NT2/D1 (cell line): Measurements from ENCODE around the gene BEAN1.
"Not testable (repeated sequence)": the region's sequence is repeated elsewhere in the genome, so short reads cannot be mapped to it uniquely, and the experiment has no call there.

Experiments used
- DNase-seq: peaks from one replicate; pipeline ENCODE4 v3.0.0-alpha.2; 2011; ENCODE audit warnings: low read depth, low spot score
- H3K27me3 ChIP-seq: 2 replicates; pipeline ENCODE4 v1.6.0; 2011; ENCODE audit warnings: mild to moderate bottlenecking; ENCODE audit not compliant: insufficient read length, insufficient read depth
- H3K36me3 ChIP-seq: 2 replicates; pipeline ENCODE4 v1.6.1; 2011; ENCODE audit warnings: mild to moderate bottlenecking, low read length, mixed read lengths; ENCODE audit not compliant: insufficient read depth, insufficient read length
- H3K4me1 ChIP-seq: 2 replicates; pipeline ENCODE4 v1.5.1; 2011; ENCODE audit not compliant: insufficient read depth, insufficient read length
- H3K4me3 ChIP-seq: 2 replicates; pipeline ENCODE4 v1.5.1; 2011; ENCODE audit warnings: low read depth; ENCODE audit not compliant: insufficient read length
- H3K9ac ChIP-seq: 2 replicates; pipeline ENCODE4 v1.6.0; 2011; ENCODE audit warnings: low read depth; ENCODE audit not compliant: insufficient read length
- H3K9me3 ChIP-seq: 2 replicates; pipeline ENCODE4 v1.5.1; 2011; ENCODE audit warnings: mild to moderate bottlenecking, low read length; ENCODE audit not compliant: insufficient read depth
- SUZ12 ChIP-seq: IDR thresholded peaks from 2 replicates; pipeline ENCODE4 v1.6.1; 2011; ENCODE audit not compliant: insufficient read length, insufficient read depth; ENCODE audit errors: extremely low read depth
- YY1 ChIP-seq: IDR thresholded peaks from 2 replicates; pipeline ENCODE4 v1.6.1; 2011; ENCODE audit not compliant: insufficient read length, insufficient read depth
- ZNF274 ChIP-seq: IDR thresholded peaks from 2 replicates; pipeline ENCODE4 v1.6.1; 2011; ENCODE audit warnings: mild to moderate bottlenecking, low read depth, low read length

BEAN1 gene

DNA sequence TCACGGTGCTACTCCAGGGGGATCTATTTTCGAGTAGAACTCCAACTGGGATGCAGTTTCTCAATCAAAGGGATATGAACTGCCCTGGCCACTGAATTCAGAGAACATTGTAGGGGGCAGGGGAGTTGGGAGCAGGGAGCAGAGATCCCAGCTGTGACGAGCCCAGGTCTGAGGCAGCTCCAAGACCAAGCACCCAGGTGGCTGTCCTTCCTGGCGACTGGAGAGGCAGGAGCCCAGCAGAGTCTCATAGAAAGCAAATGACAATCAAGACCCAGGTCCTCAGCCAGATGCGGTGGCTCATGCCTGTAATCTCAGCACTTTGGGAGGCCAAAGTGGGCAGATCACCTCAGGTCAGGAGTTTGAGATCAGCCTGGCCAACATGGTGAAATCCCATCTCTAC, 62.7 kb downstream of the BEAN1 start:
- Histone ChIP-seq H3K36me3 (no peaks in the 10 kb centered on the region), H3K27me3 (no peaks in the 10 kb centered on the region), H3K4me3 (no peak overlapping the region), H3K4me1 (peaks cover 14% of the 10 kb centered on the region), H3K9ac (no peak overlapping the region), H3K9me3 (peaks cover 5% of the 10 kb centered on the region; the same call in 1 of the 2 replicates)
- no peak for DNase-seq
- TF ChIP-seq YY1 (no peak), SUZ12 (no peak), ZNF274 (no peak)

DNA sequence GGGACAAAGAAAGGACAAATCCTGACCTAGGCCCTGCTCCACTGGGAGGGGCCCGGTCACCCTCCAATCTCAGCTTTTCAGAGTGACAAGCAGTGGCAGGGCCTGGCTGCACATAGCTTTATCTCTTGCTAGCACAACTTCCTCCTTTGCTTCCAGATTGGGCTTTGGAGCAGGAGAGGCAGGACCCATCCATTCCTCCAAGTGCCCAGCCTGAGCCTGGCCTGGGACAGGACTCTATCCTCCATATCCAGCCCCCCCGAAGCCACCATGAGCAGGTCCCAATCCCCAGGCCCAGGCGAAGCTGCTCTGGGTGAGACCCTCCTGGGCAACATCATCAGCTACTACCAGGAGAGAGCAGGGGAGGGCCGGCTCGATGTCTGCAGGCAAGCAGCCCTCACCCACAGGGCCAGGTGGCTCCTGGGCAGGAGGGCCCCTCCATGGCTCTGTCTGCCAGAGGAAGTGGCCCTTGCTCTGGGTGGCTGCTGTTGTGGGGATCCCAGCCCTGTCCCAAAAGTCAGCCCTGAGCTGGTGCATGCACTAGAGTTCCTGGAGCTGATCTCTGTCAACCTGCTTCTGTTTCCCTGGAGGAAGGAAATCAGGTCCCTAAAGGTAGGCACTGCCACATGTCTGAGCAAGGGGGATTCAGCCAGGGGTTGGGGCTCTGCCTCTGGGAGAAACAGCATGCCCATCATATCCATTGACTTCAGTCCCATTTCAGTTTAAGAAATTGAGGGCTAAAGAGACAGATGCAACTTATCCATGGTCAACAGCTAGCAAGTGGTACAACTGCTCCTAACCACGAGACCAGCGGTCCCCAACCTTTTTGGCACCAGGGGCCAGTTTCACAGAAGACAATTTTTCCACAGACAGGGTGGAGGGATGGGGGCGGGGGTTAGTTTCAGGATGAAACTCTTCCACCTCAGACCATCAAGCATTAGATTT, 64.0 kb downstream of the BEAN1 start:
- no peak for DNase-seq
- Histone ChIP-seq H3K4me1 (peaks cover 14% of the 10 kb centered on the region), H3K27me3 (no peaks in the 10 kb centered on the region), H3K4me3 (no peak overlapping the region), H3K9ac (no peak overlapping the region), H3K9me3 (peaks cover 5% of the 10 kb centered on the region; the same call in 1 of the 2 replicates), H3K36me3 (no peaks in the 10 kb centered on the region)
- no peak for TF ChIP-seq SUZ12
- no peak for TF ChIP-seq ZNF274
- no peak for TF ChIP-seq YY1

DNA sequence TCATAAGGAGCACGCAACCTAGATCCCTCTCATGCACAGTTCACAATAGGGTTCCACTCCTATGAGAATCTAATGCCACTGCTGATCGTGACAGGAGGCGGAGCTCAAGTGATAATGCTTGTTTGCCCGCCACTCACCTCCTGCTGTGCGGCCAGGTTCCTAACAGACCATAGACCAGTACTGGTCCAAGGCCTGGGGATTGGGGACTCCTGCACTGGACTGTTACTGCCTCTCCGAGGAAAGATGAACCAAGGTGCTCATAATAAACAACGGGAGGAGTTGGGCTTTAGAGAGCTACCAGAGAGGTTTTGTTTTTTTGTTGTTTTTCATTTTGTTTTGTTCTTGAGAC, 64.6 kb downstream of the BEAN1 start:
- Histone ChIP-seq H3K4me1 (peaks cover 14% of the 10 kb centered on the region), H3K9ac (no peak overlapping the region), H3K9me3 (peaks cover 5% of the 10 kb centered on the region; the same call in 1 of the 2 replicates), H3K36me3 (no peaks in the 10 kb centered on the region), H3K4me3 (no peak overlapping the region), H3K27me3 (no peaks in the 10 kb centered on the region)
- DNase-seq = no peak
- TF ChIP-seq YY1 (no peak), ZNF274 (no peak), SUZ12 (no peak)

DNA sequence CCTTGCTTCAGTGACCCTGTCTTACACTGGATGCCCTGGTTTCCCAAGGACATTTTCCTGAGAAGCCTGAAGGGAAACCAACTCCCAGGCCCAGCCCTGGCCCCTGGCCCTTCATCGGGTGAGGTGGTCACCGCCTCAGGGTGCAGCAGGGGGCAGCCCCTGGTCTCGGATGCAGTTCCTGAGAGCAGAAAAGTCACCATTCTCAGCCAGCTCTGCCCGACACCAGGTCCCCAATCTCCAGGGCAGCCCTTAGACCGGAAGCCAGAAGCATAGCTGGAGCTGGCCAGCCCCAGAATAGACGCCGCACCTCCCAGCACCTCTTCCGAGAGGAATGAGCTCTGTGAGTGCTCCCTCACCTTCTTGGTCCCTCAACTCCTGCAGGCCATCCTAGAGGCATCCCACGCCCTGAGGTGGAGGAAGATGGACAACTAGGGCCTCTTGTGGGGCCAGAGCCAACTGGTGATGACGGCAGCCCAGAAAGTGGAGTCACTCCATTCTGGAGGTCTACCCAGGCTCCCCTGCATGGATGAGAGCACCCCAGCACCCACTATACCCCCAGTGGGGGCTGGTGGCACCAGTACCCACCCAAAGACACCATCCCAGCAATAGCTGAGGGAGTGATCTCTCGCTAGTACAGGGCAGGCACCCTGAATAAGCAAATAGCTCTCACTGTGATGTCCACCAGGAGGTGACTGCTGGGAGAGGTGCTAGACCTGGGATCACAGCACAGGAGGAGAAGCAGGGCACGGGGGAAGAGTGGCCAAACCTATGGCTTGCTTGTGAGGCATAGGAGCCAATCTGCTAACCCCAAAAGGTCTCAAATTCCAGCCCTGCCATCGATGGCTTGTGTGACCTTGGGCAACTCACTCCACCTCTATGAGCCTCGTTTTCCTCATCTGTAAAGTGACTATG, 66.7 kb downstream of the BEAN1 start:
- H3K4me3 ChIP-seq = no peak overlapping the region
- H3K9me3 ChIP-seq = peaks cover 2% of the 10 kb centered on the region; the same call in 1 of the 2 replicates
- TF ChIP-seq YY1 (no peak), ZNF274 (no peak), SUZ12 (no peak)
- DNase-seq = no peak
- H3K27me3 ChIP-seq = no peaks in the 10 kb centered on the region
- H3K9ac ChIP-seq = no peak overlapping the region
- peaks cover 4% of the 10 kb centered on the region for H3K4me1 ChIP-seq
- H3K36me3 ChIP-seq = no peaks in the 10 kb centered on the region

DNA sequence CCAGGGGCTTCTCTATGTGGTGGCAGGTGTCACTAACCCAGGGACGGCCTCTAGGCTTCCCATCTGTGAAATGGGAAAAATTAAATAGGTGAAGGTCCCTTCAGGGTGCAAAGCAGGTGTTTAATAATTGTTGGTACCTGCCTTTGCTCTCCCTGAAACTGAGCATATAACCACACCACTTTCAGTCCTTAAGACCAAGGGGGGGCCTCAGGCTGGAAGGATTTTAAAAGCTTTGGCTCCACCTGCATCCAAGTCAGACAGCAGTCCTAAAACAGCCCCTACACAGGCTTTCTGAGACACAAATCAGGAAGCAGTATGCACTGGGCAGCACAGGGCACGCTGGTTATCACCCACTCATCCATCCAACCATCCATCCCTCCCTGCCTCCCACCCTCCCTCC, 67.8 kb downstream of the BEAN1 start:
- no peak for DNase-seq
- H3K36me3 ChIP-seq = no peaks in the 10 kb centered on the region
- no peak for TF ChIP-seq YY1
- no peak for TF ChIP-seq SUZ12
- no peak for TF ChIP-seq ZNF274
- peaks cover 4% of the 10 kb centered on the region for H3K4me1 ChIP-seq
- no peak overlapping the region for H3K4me3 ChIP-seq
- no peaks in the 10 kb centered on the region; the same call in 1 of the 2 replicates for H3K9me3 ChIP-seq
- no peak overlapping the region for H3K9ac ChIP-seq
- no peaks in the 10 kb centered on the region for H3K27me3 ChIP-seq

DNA sequence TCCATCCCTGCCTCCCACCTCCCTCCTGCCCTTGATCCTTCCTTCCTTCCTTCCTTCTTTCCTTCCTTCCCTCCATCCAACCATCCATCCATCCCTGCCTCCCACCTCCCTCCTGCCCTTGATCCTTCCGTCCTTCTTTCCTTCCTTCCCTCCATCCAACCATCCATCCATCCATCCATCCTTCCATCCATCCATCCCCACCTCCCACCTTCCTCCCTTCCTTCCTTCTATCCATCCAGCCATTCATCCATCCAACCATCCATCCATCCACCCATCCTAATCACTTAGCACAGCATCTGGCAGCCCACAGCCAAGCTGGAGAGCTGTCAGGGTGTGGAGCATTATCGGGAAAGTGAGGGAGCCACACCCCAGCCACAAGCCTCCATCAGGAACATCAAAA, 68.3 kb downstream of the BEAN1 start:
- no peak overlapping the region for H3K4me3 ChIP-seq
- no peaks in the 10 kb centered on the region; the same call in 1 of the 2 replicates for H3K9me3 ChIP-seq
- H3K4me1 ChIP-seq = peaks cover 3% of the 10 kb centered on the region
- no peak for TF ChIP-seq SUZ12
- TF ChIP-seq YY1 = no peak
- TF ChIP-seq ZNF274 = no peak
- no peaks in the 10 kb centered on the region for H3K27me3 ChIP-seq
- H3K36me3 ChIP-seq = no peaks in the 10 kb centered on the region
- no peak overlapping the region for H3K9ac ChIP-seq
- DNase-seq = no peak

DNA sequence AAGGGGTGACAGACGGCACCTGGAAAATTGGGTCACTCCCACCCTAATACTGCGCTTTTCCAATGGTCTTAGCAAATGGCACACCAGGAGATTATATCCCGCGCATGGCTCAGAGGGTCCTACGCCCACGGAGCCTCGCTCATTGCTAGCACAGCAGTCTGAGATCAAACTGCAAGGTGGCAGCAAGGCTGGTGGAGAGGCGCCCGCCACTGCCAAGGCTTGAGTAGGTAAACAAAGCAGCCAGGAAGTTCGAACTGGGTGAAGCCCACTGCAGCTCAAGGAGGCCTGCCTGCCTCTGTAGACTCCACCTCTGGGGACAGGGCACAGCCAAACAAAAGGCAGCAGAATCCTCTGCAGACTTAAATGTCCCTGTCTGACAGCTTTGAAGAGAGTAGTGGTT, 69.1 kb downstream of the BEAN1 start:
- H3K4me3 ChIP-seq, H3K9ac ChIP-seq, H3K9me3 ChIP-seq, DNase-seq, H3K4me1 ChIP-seq, H3K36me3 ChIP-seq, H3K27me3 ChIP-seq: not testable (repeated sequence)

DNA sequence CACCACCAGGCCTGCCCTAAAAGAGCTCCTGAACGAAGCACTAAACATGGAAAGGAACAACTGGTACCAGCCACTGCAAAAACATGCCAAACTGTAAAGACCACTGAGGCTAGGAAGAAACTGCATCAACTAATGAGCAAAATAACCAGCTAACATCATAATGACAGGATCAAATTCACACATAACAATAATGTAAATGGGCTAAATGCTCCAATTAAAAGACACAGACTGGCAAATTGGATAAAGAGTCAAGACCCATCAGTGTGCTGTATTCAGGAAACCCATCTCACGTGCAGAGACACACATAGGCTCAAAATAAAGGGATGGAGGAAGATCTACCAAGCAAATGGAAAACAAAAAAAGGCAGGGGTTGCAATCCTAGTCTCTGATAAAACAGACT, 70.8 kb downstream of the BEAN1 start:
- not testable (repeated sequence) for H3K36me3 ChIP-seq, H3K9me3 ChIP-seq, H3K9ac ChIP-seq, DNase-seq, H3K4me3 ChIP-seq, H3K4me1 ChIP-seq, H3K27me3 ChIP-seq

DNA sequence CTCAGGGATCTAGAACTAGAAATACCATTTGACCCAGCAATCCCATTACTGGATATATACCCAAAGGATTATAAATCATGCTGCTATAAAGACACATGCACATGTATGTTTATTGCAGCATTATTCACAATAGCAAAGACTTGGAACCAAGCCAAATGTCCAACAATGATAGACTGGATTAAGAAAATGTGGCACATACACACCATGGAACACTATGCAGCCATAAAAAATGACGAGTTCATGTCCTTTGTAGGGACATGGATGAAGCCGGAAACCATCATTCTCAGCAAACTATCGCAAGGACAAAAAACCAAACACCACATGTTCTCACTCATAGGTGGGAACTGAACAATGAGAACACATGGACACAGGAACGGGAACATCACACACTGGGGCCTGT, 74.5 kb downstream of the BEAN1 start:
- H3K9ac ChIP-seq, H3K4me3 ChIP-seq, H3K4me1 ChIP-seq, H3K36me3 ChIP-seq, H3K9me3 ChIP-seq, H3K27me3 ChIP-seq, DNase-seq: not testable (repeated sequence)
